D721Med (cell line): Measurements from ENCODE around the gene ZNF57.
A peak's percentile ranks its signal among the peaks of the same experiment; 100 is the strongest.

ENCODE experiments used
- DNase-seq: peaks from one replicate; pipeline ENCODE4 v3.0.0; 2011; ENCODE audit warnings: low spot score; ENCODE audit not compliant: insufficient read length
- FAIRE-seq: peaks from 2 replicates; lab custom pipeline; 2011; peaks lifted over from hg19 to GRCh38; lab: Jason Lieb, UNC
- TF ChIP-seq, protein P1 (sequence below): IDR thresholded peaks from 2 replicates; pipeline ENCODE4 v1.5.1; 2012; ENCODE audit warnings: mild to moderate bottlenecking, control low read depth; ENCODE audit not compliant: insufficient read depth; ENCODE audit errors: missing control alignments

ZNF57 gene

DNA sequence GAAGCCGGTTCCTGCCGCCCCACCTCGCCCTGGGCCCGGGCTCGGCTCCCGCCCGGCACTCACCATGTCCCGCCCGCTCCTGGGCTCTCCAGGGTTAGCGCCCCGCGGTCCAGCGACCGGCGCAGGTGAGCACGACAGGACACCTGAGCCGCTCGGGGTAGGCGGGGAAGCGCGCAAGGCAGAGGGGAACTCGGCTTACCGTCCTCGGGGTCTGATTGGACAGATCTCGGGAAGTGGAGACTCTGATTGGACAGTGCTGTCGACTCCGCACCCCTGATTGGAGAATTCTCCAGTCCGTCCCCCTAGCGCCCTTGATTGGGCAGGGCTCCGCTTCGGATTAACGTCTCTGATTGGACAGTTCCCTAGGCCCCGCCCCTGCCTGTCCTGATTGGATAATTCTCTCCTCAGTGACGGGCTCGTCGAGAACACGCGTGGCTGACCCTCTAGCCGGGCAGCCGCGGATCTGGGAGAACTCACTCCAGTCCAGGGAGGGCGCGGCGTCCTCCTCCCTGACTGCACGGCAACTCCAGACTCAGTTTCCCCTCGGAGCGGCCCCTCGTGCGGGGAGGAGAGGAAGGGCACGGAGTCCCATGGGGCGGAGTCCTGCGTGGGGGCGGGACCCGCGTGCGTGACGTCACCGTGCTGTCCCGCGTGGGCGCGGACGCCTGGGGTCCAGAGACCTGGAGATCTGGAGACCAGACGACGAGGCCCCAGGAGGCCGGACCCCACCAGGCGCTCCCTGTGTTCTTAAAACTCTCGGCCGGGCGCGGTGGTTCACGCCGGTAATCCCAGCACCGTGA lies 44.2 kb downstream of the ZNF57 start, which contains the start of gene ZNF77:
Gene ZNF77 (minus strand): TSS at position 197 of the 800 bp plus-strand sequence. CDS start 131 bp downstream, at position 66.
- peak; percentile 51 for FAIRE-seq
- TF ChIP-seq, protein P1, sequence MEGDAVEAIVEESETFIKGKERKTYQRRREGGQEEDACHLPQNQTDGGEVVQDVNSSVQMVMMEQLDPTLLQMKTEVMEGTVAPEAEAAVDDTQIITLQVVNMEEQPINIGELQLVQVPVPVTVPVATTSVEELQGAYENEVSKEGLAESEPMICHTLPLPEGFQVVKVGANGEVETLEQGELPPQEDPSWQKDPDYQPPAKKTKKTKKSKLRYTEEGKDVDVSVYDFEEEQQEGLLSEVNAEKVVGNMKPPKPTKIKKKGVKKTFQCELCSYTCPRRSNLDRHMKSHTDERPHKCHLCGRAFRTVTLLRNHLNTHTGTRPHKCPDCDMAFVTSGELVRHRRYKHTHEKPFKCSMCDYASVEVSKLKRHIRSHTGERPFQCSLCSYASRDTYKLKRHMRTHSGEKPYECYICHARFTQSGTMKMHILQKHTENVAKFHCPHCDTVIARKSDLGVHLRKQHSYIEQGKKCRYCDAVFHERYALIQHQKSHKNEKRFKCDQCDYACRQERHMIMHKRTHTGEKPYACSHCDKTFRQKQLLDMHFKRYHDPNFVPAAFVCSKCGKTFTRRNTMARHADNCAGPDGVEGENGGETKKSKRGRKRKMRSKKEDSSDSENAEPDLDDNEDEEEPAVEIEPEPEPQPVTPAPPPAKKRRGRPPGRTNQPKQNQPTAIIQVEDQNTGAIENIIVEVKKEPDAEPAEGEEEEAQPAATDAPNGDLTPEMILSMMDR = no peak
- DNase-seq = peak; percentile 97

DNA sequence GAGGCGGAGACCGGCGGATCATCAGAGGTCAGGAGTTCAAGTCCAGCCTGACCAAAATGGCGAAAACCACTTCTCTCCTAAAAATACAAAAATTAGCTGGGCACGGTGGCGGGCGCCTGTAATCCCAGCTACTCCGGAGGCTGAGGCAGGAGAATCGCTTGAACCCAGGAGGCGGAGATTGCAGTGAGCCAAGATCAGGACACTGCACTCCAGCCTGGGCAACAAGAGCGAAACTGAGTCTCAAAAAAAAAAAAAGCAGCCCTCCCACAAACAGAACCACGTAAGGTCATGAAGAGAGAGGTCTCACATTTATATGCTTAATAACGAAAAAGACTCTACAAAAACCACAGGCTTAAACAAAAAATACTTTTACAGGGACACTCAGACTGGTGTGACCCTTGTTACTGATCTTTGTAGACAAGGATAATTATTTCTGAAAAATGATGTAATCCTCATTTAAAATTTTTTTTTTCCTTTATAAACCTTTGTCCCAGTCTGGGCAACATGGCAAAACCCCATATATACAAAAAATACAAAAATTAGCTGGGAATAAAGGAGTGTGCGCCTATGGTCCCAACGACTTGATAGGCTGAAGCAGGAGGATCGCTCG lies 45.0 kb downstream of the ZNF57 start:
- FAIRE-seq (no peak), DNase-seq (no peak)
- TF ChIP-seq, protein P1 = no peak

DNA sequence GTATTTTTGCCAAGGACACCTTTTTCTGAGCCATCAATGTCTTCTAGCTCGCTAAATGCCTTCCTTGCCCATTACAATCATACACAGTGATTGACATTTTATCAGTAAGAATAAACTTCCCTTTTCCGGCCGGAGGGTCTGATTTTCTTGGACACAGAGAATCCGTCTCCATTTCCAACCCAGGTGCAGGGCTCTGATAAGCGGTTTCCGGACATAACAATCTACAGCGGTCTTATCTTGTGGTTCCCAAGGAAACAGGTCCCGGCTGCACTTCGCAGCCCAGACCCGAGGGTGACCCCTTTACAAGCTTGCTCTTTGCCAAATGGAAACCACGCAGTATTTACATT lies 49.2 kb downstream of the ZNF57 start:
- FAIRE-seq (no peak), DNase-seq (no peak)
- TF ChIP-seq, protein P1 = no peak

DNA sequence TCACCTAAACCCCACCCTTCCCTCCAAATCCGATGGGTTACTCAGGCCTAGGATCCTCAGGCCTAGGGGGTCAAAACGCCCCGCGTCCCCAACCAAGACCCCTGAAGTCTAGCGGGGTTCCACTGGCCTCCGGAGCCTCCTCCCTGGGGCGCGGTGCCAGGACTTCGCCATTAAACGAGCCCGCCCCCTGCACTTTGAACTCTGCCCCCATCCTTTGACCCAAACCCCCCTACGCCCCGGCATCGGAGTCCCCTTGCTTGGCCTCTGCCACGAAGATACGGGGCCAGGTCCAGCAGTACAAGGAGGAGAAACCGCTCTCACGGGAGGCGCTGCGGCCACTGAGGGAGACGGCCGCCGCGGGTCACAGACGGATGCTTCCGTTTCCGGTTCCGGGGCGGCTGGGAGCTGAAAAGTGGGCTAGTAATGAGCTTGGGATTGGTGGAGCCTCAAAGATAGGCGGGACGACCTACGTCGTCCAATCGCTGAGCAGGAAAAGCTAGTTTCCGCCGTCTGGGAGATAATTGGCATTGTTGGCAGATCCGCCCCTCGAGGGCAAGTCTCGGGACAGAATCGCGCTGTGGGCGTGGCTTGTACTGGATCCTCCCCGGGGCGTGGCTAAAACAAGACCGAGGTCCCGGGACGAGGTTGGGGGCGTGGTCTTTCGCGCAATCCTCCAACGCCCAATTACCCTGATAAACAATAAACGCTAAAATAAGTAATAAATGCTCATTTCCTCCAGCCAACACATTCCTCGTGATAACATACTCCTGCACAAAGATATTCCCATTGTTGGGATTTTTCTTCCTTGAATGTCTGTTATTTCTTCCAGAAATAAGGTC lies 49.8 kb downstream of the ZNF57 start:
- FAIRE-seq = peak; percentile 48
- peak; percentile 99 for DNase-seq
- TF ChIP-seq, protein P1 = no peak

DNA sequence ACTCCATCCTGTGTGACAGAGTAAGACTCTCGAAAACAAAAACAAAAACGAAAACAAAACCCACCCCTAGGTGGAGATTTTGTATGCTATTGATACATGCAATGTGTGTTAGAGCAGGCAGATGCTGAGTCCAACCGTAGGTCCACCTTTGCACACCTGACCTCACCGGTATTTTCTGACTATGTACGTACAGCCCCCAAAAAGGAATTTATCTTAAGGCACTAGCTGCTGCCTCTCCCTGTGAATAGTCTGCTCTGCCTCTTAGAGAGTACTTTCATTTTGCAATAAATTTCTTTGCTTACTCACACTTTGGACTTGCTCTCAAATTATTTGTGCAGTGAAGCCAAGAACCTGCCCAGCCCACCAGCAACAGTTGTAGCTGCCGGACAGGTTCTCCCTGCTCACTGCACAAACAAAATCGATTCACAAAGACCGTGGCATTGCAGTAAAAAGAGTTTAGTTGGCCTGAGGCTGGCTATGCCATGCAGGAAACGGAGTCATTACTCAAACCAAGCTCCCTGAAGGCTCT lies 52.3 kb downstream of the ZNF57 start:
- FAIRE-seq (no peak), DNase-seq (no peak)
- TF ChIP-seq, protein P1 = no peak

DNA sequence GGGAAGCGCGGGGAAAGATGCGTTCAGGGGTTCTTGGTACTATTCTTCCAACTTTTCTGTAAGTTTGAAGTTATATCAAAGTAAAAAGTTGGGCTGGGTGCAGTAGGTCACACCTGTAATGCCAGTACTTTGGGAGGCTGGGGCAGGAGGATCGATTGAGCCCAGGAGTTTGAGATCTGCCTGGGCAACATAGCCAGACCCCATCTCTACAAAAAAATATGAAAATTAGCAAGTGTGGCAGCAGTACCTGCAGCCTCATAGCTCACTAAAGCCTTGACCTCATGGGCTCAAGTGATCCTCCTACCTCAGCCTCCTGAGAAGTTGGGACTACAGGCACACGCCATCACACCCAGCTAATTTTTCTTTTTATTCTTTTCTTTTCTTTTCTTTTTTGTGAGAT lies 56.4 kb downstream of the ZNF57 start:
- FAIRE-seq = no peak
- TF ChIP-seq, protein P1 = no peak

More for the DNA sequence above, 56.4 kb downstream of the ZNF57 start:
- no peak for DNase-seq
